Sigmoid colon (tissue), 4 donors: ENCODE results near the gene METTL24.

Experiments used
- CTCF ChIP-seq, 4 experiments: fragments of 450-650 bp in 3 of 4; fragments of 200-600 bp in 1 of 4; IDR thresholded peaks; one replicate each; pipeline ENCODE4 v1.5.1; 2016 to 2019; ENCODE audit warnings: antibody characterized with exemption in 4 of 4, mild to moderate bottlenecking in 3 of 4, moderate library complexity in 2 of 4
- EP300 ChIP-seq, 4 donors: sonication (generic); formaldehyde crosslinking; IDR thresholded peaks; one replicate each; pipeline ENCODE4 v1.6.1; 2017; ENCODE audit warnings: antibody characterized with exemption in 4 of 4
- POLR2A ChIP-seq, 2 donors: fragments of 450-650 bp; IDR thresholded peaks; one replicate each; pipeline ENCODE4 v1.6.1; 2016; ENCODE audit warnings: antibody characterized with exemption in 2 of 2, mild to moderate bottlenecking in 2 of 2, moderate library complexity in 2 of 2
- POLR2AphosphoS5 ChIP-seq, 4 donors: sonication (generic); formaldehyde crosslinking; IDR thresholded peaks; one replicate each; pipeline ENCODE4 v1.6.1; 2017; ENCODE audit warnings: antibody characterized with exemption in 4 of 4

- no peak for TF ChIP-seq POLR2AphosphoS5 (IDR thresholded peaks at IDR 0.05)
- no peak for TF ChIP-seq CTCF (IDR thresholded peaks at IDR 0.05)
- TF ChIP-seq POLR2A (IDR thresholded peaks at IDR 0.05): no peak
- TF ChIP-seq EP300 (IDR thresholded peaks at IDR 0.05): no peak
These were observed 4.6 kb downstream of the METTL24 start for GRCh38 chr6:110353457-110354001.
